NK-92 treated with Interleukin-12 subunit alpha and Interleukin-12 subunit beta, amount 100 ng/mL, for 24 hours (cell line): ENCODE data around the gene MCUB.
A peak's percentile ranks its signal among the peaks of the same experiment; 100 is the strongest.

ENCODE experiments used
- DNase-seq: peaks from one replicate; lab custom pipeline; 2025; lab: John Stamatoyannopoulos, UW

Gene MCUB

GRCh38 chr4:109729718-109730618, 169.9 kb downstream of the MCUB start, which contains the start of gene PLA2G12A:
PLA2G12A (minus strand) TSS chr4:109730070; CDS start chr4:109729809, 261 bp downstream.
- DNase-seq: peak; percentile 16

- no peak for DNase-seq
Measured at GRCh38 chr4:109730619-109731545, 170.8 kb downstream of the MCUB start.

GRCh38 chr4:109733728-109734127, 173.7 kb downstream of the MCUB start:
- no peak for DNase-seq

GRCh38 chr4:109735566-109736365, 175.7 kb downstream of the MCUB start:
- DNase-seq: no peak
